Superior temporal gyrus (tissue), 1 donor: ENCODE measurements around the gene SIL1.
"Not testable (repeated sequence)": the region's sequence is repeated elsewhere in the genome, so short reads cannot be mapped to it uniquely, and the experiment has no call there.

Experiments
- DNase-seq: peaks from one replicate; pipeline ENCODE4 v3.0.0-alpha.2; 2016; ENCODE audit errors: extremely low spot score

The SIL1 gene

GRCh38 chr5:138921362-138921761 is 276.8 kb downstream of the SIL1 start:
- not testable (repeated sequence) for DNase-seq

GRCh38 chr5:138920181-138920580 is 278.0 kb downstream of the SIL1 start:
- DNase-seq: no peak

- no peak for DNase-seq
Measured at GRCh38 chr5:138918686-138919085, 279.5 kb downstream of the SIL1 start.

GRCh38 chr5:138914338-138914737 is 283.8 kb downstream of the SIL1 start:
- DNase-seq: no peak

- no peak for DNase-seq
Measured at GRCh38 chr5:138913773-138914172, 284.4 kb downstream of the SIL1 start.

GRCh38 chr5:138912093-138912492 is 286.1 kb downstream of the SIL1 start:
- DNase-seq: no peak

GRCh38 chr5:138911441-138911840 is 286.7 kb downstream of the SIL1 start:
- no peak for DNase-seq

- no peak for DNase-seq
Measured at GRCh38 chr5:138910546-138911185, 287.5 kb downstream of the SIL1 start.

GRCh38 chr5:138909734-138910133 is 288.4 kb downstream of the SIL1 start:
- DNase-seq: no peak

GRCh38 chr5:138905541-138905940 is 292.6 kb downstream of the SIL1 start:
- no peak for DNase-seq

- DNase-seq: no peak
Measured at GRCh38 chr5:138903130-138903775, 294.9 kb downstream of the SIL1 start.

- peak; percentile 70 for DNase-seq
Measured at GRCh38 chr5:138901716-138902115, 296.5 kb downstream of the SIL1 start.

GRCh38 chr5:138900281-138900965 is 297.7 kb downstream of the SIL1 start:
- no peak for DNase-seq

- no peak for DNase-seq
Measured at GRCh38 chr5:138898742-138899141, 299.4 kb downstream of the SIL1 start.

- DNase-seq: no peak
Measured at GRCh38 chr5:138898299-138898698, 299.9 kb downstream of the SIL1 start.
